GM18520 (cell line): ENCODE results near the gene PARP1.

Experiments
- ATAC-seq: cut with Tn5 transposase; IDR thresholded peaks from one replicate; pipeline ENCODE4 v1.9.1; 2021; ENCODE audit not compliant: unreplicated experiment

The PARP1 gene

DNA sequence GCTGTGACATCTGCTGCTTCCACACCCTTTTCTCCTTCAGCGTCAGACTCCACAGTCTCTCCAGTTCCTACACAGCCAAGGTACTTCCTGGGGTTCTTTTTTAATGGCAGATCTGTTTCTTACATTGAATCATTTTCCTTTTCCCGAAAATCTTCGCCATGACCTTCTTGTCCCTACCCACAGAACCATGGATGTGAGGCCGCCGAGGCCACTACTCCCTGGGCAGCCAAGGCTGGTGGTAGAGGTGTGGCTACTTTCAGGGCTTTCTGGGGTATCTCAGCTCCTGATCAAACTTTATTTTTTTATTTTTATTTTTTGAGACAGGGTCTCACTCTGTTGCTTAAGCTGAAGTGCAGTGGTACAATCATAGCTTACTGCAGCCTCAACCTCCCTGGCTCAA lies 89.4 kb downstream of the PARP1 start:
- ATAC-seq: no peak

DNA sequence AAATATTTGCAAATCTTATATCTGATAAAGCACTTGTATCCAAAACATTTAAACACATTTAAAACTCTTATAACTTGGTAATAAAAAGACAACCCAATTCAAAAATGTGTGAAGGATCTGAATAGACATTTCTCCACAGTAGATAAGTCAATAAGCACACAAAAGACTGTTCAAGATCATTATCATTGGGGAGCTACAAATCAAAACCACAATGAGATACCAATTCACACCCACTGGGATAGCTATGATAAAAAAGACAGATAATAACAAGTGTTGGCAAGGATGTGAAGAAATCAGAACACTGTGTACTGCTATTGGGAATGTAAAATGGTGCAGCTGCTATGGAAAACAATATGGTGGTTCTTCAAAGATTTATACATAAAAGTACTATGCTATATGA lies 93.8 kb downstream of the PARP1 start:
- no peak for ATAC-seq

GRCh38 chr1:226312065-226312464 lies 95.8 kb downstream of the PARP1 start:
- no peak for ATAC-seq

DNA sequence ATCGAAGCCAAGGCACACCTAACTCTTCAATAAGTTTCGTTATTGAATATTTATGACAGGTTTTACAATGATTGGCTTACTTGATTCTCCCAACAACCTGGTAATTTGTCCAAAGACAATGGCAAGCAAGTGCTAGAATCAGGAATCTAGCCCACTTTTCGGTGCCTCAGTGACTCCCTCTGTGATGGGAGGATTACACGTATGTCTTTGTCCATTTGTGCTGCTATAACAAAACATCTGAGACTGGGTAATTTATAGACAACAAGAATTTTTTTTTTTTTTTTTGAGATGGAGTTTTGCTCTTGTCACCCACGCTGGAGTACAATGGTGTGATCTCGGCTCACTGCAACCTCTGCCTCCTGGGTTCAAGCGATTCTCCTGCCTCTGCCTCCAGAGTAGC lies 96.5 kb downstream of the PARP1 start:
- no peak for ATAC-seq
